HPDE6-E6E7 (cell line): Measurements from ENCODE around the gene ADH1A.
"Not testable (repeated sequence)": the region's sequence is repeated elsewhere in the genome, so short reads cannot be mapped to it uniquely, and the experiment has no call there.

Source experiments
- DNase-seq: peaks from one replicate; pipeline ENCODE4 v3.0.0; 2011; ENCODE audit warnings: missing footprints; ENCODE audit errors: extremely low spot score

ADH1A gene

GRCh38 chr4:99281261-99281660 is 9.5 kb downstream of the ADH1A start:
- DNase-seq: no peak

- DNase-seq: no peak
These were observed 14.4 kb downstream of the ADH1A start for GRCh38 chr4:99276417-99276816.

GRCh38 chr4:99275885-99276284 is 14.9 kb downstream of the ADH1A start:
- DNase-seq: no peak

- DNase-seq: no peak
These were observed 15.7 kb downstream of the ADH1A start for GRCh38 chr4:99275050-99275449.

GRCh38 chr4:99273704-99274103 is 17.1 kb downstream of the ADH1A start:
- DNase-seq: no peak

GRCh38 chr4:99264927-99265326 is 25.9 kb downstream of the ADH1A start:
- no peak for DNase-seq

- no peak for DNase-seq
These were observed 38.0 kb downstream of the ADH1A start for GRCh38 chr4:99252746-99253145.

- DNase-seq: no peak
These were observed 42.1 kb downstream of the ADH1A start for GRCh38 chr4:99248714-99249113.

- DNase-seq: no peak
These were observed 54.8 kb downstream of the ADH1A start for GRCh38 chr4:99235955-99236354.

GRCh38 chr4:99234331-99235010 is 56.3 kb downstream of the ADH1A start:
- no peak for DNase-seq

GRCh38 chr4:99233397-99233796 is 57.4 kb downstream of the ADH1A start:
- DNase-seq: not testable (repeated sequence)

GRCh38 chr4:99228706-99229105 is 62.1 kb downstream of the ADH1A start:
- DNase-seq: not testable (repeated sequence)

- not testable (repeated sequence) for DNase-seq
These were observed 63.1 kb downstream of the ADH1A start for GRCh38 chr4:99227646-99228045.
